IPS DF 19.7 (cell line): Measurements from ENCODE around the gene ODAM.
"Not testable (repeated sequence)": the region's sequence is repeated elsewhere in the genome, so short reads cannot be mapped to it uniquely, and the experiment has no call there.

ENCODE experiments used
- DNase-seq: peaks from one replicate; pipeline ENCODE4 v3.0.0-alpha.2; 2013; ENCODE audit warnings: low read depth, low spot score

ODAM gene

GRCh38 chr4:70221818-70222217 lies 26.3 kb downstream of the ODAM start:
- not testable (repeated sequence) for DNase-seq

- DNase-seq, result no peak
Observed at GRCh38 chr4:70225824-70226223, 30.3 kb downstream of the ODAM start, which contains the start of gene FDCSP. Gene FDCSP (plus strand): TSS chr4:70226124. CDS start chr4:70231195, 5,071 bp downstream.

GRCh38 chr4:70236125-70236524 lies 40.6 kb downstream of the ODAM start:
- DNase-seq, result no peak

- DNase-seq, result no peak
Observed at GRCh38 chr4:70239131-70239883, 43.8 kb downstream of the ODAM start.

GRCh38 chr4:70239884-70240591 lies 44.5 kb downstream of the ODAM start:
- no peak for DNase-seq

- DNase-seq, result not testable (repeated sequence)
Observed at GRCh38 chr4:70242297-70242696, 46.8 kb downstream of the ODAM start, which contains the start of gene CSN3. Gene CSN3 (plus strand): TSS chr4:70242597. CDS start chr4:70244820, 2,223 bp downstream.

- no peak for DNase-seq
Observed at GRCh38 chr4:70243091-70243490, 47.6 kb downstream of the ODAM start.

GRCh38 chr4:70251250-70251944 lies 55.9 kb downstream of the ODAM start:
- no peak for DNase-seq

GRCh38 chr4:70251945-70252277 lies 56.4 kb downstream of the ODAM start:
- no peak for DNase-seq
